Fibroblast of lung (primary cell): ENCODE results near the gene PPARG. TPM values are rescaled to one million over a fixed set of nuclear protein-coding genes. Genes with fewer than 3 reads are reported as not detected.

Experiments
- DNase-seq, 2 donors: peaks; one replicate each; pipeline versions ENCODE4 v3.0.0 to v3.0.0-alpha.2; 2010; ENCODE audit warnings: low read depth in 2 of 2
- H2AFZ ChIP-seq: 2 replicates; pipeline ENCODE4 v1.5.1; 2012; ENCODE audit warnings: low read length, control low read depth, inconsistent platforms
- H3K27ac ChIP-seq: 2 replicates; pipeline ENCODE4 v1.5.1; 2011; ENCODE audit warnings: low read length, control low read depth; ENCODE audit not compliant: insufficient read depth
- H3K27me3 ChIP-seq: 2 replicates; pipeline ENCODE4 v1.5.1; 2011; ENCODE audit warnings: mild to moderate bottlenecking, low read length; ENCODE audit not compliant: control insufficient read depth, insufficient read depth
- H3K36me3 ChIP-seq: 2 replicates; pipeline ENCODE4 v1.5.1; 2011; ENCODE audit warnings: low read length; ENCODE audit not compliant: control insufficient read depth, insufficient read depth
- H3K4me1 ChIP-seq: 2 replicates; pipeline ENCODE4 v1.5.1; 2011; ENCODE audit warnings: low read length; ENCODE audit not compliant: control insufficient read depth, insufficient read depth; ENCODE audit errors: extremely low read depth
- H3K4me2 ChIP-seq: 2 replicates; pipeline ENCODE4 v1.5.1; 2011; ENCODE audit warnings: low read length, control low read depth; ENCODE audit not compliant: insufficient read depth; ENCODE audit errors: extremely low read depth
- H3K4me3 ChIP-seq, 4 experiments: fragments of 200-600 bp in 1 of 4; sonication (generic) in 1 of 4; replicated peaks in 1 of 4; 2 replicates each; pipeline ENCODE4 v1.5.1; 2011 to 2016; ENCODE audit warnings: low read length in 4 of 4, low read depth in 3 of 4, mild to moderate bottlenecking in 3 of 4, control low read depth in 2 of 4, inconsistent platforms in 1 of 4, mixed read lengths in 1 of 4; ENCODE audit not compliant: insufficient read depth in 1 of 4; ENCODE audit errors: control extremely low read depth in 1 of 4
- H3K79me2 ChIP-seq: 2 replicates; pipeline ENCODE4 v1.5.1; 2012; ENCODE audit warnings: mild to moderate bottlenecking, low read length, inconsistent platforms; ENCODE audit not compliant: control insufficient read depth, insufficient read depth
- H3K9ac ChIP-seq: 2 replicates; pipeline ENCODE4 v1.5.1; 2011; ENCODE audit warnings: mild to moderate bottlenecking, low read length, control low read depth; ENCODE audit not compliant: insufficient read depth
- H3K9me3 ChIP-seq: 2 replicates; pipeline ENCODE4 v1.5.1; 2012; ENCODE audit warnings: low read depth, low read length; ENCODE audit not compliant: control insufficient read depth, insufficient read depth
- H4K20me1 ChIP-seq: 2 replicates; pipeline ENCODE4 v1.5.1; 2011; ENCODE audit warnings: low read length; ENCODE audit not compliant: control insufficient read depth, insufficient read depth; ENCODE audit errors: extremely low read depth
- EZH2 ChIP-seq: IDR thresholded peaks from 2 replicates; pipeline ENCODE4 v1.5.1; 2012; ENCODE audit warnings: low read length, control low read depth, mild to moderate bottlenecking; ENCODE audit errors: missing control alignments
- polyA plus RNA-seq, 2 donors: library from polyadenylated mRNA; depleted of rRNA in 1 of 2; stranded (reverse) in 1 of 2; unstranded in 1 of 2; fragments of >200 nt; gene quantifications; 2 replicates each; pipeline ENCODE4 v1.2.1, GENCODE V29; 2011 to 2012; ENCODE audit warnings: missing spikeins in 1 of 2
- total RNA-seq: library from RNA; depleted of rRNA; stranded (reverse); fragments of >200 nt; gene quantifications from 2 replicates; pipeline ENCODE4 v1.2.1, GENCODE V29; 2014
- TF ChIP-seq, protein P1 (sequence below), 2 donors: IDR thresholded peaks in 1 of 2; conservative IDR thresholded peaks in 1 of 2; 1 replicate in 1 of 2; 2 replicates in 1 of 2; pipeline ENCODE4 v1.5.1; 2011 to 2012; ENCODE audit warnings: low read length in 2 of 2, control low read depth in 1 of 2, inconsistent platforms in 1 of 2, low read depth in 1 of 2, mild to moderate bottlenecking in 1 of 2

PPARG gene
- total and polyA plus RNA-seq, 2 donors (not counting 1 experiment from before 2014, with no cell fraction given): 32.8 to 42.8 TPM

DNA sequence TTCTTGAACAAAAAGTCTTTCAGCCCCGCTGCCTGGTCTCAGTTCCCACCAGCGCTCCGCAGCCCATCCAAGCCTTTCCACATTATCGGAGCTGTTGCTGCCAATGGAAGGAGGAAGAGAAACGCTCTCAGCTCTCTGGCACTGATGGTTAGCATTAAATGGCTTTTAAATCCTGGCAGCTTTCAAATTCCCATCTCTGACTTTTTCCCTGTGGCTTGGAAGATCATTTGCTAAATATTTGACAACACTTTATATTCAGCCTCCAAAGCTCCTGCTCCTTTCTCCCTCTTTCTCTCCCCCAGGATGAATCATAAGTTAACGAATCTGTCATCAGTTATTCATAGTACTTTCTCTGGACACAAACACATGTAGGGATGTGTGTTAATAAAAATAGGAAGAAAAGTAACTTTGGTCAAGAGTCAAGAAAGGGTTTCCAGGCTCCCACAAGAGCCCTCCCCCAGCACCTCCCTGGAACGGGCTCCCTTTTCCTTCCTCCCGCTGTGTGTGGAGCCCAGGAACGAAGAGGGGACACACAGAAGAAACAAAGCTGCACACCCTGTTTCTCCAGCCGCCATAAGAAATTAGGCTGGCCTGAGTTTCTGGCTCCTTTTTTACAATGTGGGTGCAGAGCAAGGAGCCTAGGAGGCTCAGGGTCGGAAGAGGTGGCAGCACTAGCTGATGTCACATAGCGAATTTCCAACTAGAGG is 147.8 kb downstream of the PPARG start:
- Histone ChIP-seq H3K4me3 (peak overlapping the region in 1 of 4 experiments; percentile 32), H3K4me2 (peak overlapping the region; percentile 70), H3K79me2 (no peaks in the 10 kb centered on the region), H3K27me3 (no peaks in the 10 kb centered on the region), H2AFZ (no peak overlapping the region), H3K27ac (peak overlapping the region; percentile 24), H3K36me3 (no peaks in the 10 kb centered on the region), H3K9ac (no peak overlapping the region), H3K9me3 (no peaks in the 10 kb centered on the region), H4K20me1 (no peaks in the 10 kb centered on the region), H3K4me1 (peaks cover 20% of the 10 kb centered on the region)
- peak; percentile 78 to 87 for DNase-seq
- TF ChIP-seq EZH2: no peak
- TF ChIP-seq, protein P1, sequence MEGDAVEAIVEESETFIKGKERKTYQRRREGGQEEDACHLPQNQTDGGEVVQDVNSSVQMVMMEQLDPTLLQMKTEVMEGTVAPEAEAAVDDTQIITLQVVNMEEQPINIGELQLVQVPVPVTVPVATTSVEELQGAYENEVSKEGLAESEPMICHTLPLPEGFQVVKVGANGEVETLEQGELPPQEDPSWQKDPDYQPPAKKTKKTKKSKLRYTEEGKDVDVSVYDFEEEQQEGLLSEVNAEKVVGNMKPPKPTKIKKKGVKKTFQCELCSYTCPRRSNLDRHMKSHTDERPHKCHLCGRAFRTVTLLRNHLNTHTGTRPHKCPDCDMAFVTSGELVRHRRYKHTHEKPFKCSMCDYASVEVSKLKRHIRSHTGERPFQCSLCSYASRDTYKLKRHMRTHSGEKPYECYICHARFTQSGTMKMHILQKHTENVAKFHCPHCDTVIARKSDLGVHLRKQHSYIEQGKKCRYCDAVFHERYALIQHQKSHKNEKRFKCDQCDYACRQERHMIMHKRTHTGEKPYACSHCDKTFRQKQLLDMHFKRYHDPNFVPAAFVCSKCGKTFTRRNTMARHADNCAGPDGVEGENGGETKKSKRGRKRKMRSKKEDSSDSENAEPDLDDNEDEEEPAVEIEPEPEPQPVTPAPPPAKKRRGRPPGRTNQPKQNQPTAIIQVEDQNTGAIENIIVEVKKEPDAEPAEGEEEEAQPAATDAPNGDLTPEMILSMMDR (conservative IDR thresholded peaks at IDR 0.05 in 1 of 2, IDR thresholded peaks at IDR 0.05 in 1 of 2; ENCODE audit: low read depth in 1 of 2, low read length in 2 of 2): no peak

DNA sequence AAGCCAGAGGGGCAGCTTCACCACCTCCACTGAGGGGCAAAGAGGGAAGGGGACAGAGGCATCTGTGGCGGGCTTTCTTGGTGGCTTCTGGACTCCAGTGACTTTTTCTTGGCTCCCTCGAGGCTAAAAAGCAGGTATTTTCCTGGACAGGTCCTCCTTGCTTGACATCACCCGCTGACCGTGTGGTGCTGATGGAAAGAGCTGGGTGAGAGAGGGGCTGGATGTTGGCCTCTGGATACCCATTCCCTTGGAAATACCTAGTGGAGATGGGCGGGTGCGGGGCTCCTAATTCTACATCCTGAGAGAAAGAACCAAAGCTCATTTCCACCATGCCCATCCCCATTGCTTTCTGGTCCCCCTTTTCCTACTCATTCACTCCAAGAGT is 148.3 kb downstream of the PPARG start:
- Histone ChIP-seq H3K27me3 (no peaks in the 10 kb centered on the region), H3K9me3 (no peaks in the 10 kb centered on the region), H3K4me2 (peak overlapping the region; percentile 70), H4K20me1 (no peaks in the 10 kb centered on the region), H3K36me3 (no peaks in the 10 kb centered on the region), H3K79me2 (no peaks in the 10 kb centered on the region), H3K27ac (no peak overlapping the region), H3K4me3 (peak overlapping the region in 1 of 4 experiments; percentile 32), H2AFZ (no peak overlapping the region), H3K4me1 (peaks cover 20% of the 10 kb centered on the region), H3K9ac (no peak overlapping the region)
- TF ChIP-seq, protein P1 (conservative IDR thresholded peaks at IDR 0.05 in 1 of 2, IDR thresholded peaks at IDR 0.05 in 1 of 2; ENCODE audit: low read depth in 1 of 2, low read length in 2 of 2): no peak
- no peak for TF ChIP-seq EZH2
- no peak for DNase-seq

DNA sequence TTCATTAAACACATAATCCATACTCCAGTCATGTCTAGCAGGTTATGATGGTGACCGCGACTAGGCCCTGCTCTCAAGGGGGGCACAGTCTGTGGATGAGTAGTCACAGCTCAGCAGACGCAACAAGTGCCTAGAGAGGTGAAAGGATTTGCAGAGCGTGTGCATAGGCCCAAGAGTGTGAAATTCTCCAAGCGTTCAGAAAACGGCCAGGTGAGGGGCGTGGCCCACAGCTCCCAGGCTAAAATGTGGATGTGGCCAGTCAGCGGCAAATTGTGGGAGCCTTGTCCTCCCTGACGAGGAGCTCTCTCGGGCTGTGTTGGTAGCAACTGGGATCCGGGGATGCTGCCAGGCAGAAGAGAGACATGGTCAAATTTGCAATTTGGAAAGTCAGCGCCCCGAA is 149.0 kb downstream of the PPARG start:
- TF ChIP-seq, protein P1 (conservative IDR thresholded peaks at IDR 0.05 in 1 of 2, IDR thresholded peaks at IDR 0.05 in 1 of 2; ENCODE audit: low read depth in 1 of 2, low read length in 2 of 2): no peak
- TF ChIP-seq EZH2: no peak
- DNase-seq: no peak
- H3K9me3 ChIP-seq: no peaks in the 10 kb centered on the region
- H3K4me3 ChIP-seq: no peak overlapping the region
- H3K27me3 ChIP-seq: no peaks in the 10 kb centered on the region
- H2AFZ ChIP-seq: no peak overlapping the region
- H3K9ac ChIP-seq: no peak overlapping the region
- no peaks in the 10 kb centered on the region for H3K36me3 ChIP-seq
- H3K79me2 ChIP-seq: no peaks in the 10 kb centered on the region
- H3K4me1 ChIP-seq: peaks cover 20% of the 10 kb centered on the region
- no peaks in the 10 kb centered on the region for H4K20me1 ChIP-seq
- H3K27ac ChIP-seq: no peak overlapping the region
- H3K4me2 ChIP-seq: no peak overlapping the region
